T-helper 2 cell treated with Interferon-gamma antibody and Interleukin-4, amounts not matched to agents 100 ng/mL and 5 ng/mL, for 36 hours (primary cell): ENCODE data around the gene FCSK. TPM values are rescaled to one million over a fixed set of nuclear protein-coding genes. Genes with fewer than 3 reads are reported as not detected.

Experiments
- intact Hi-C: fragments of 100-400 bp; cut with micrococcal nuclease; formaldehyde crosslinking; loops from one replicate; pipeline ENCODE4 v1.15.1; 2023
- total RNA-seq: library from RNA; stranded (reverse); gene quantifications from 2 replicates; pipeline ENCODE4 v1.2.3, GENCODE V29; 2022

The FCSK gene
- total RNA-seq, 1 donor from 2014 or later, result 22.1 TPM

- intact Hi-C loops, result loop anchor here (5.0 kb wide), 1 partner anchor 49 kb away; no protein-coding TSS in a partner anchor
Measured at GRCh38 chr16:70451004-70451340, 3.4 kb upstream of the FCSK start.

- intact Hi-C loops, result loop anchor here (5.0 kb wide), 1 partner anchor 51 kb away; no protein-coding TSS in a partner anchor
Measured at GRCh38 chr16:70453117-70453891, 1.1 kb upstream of the FCSK start.

DNA sequence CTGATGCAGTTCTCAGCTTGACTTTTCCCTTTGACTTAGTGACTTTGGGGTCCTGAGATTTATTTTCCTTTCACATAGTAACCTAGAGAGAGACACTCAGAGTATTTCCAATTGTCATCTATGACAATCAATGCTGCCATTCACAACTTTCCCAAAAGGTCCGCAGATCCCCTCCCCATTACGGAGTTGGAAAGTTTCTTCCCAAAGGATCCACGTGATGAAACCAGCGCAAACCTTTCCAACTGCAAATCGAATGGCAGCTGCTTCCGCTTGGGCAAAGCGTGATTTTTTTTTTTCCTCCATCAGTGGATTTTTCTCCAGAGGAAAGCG is 538 bp upstream of the FCSK start:
- intact Hi-C loops, result loop anchor here (1.0 to 5.0 kb wide), 4 partner anchors 15 to 73 kb away; partner anchors contain the start of genes COG4, SF3B3 and ST3GAL2

- intact Hi-C loops, result loop anchor here (2.0 kb wide), 1 partner anchor 67 kb away; the partner anchor contains the start of genes COG4 and SF3B3
Measured at GRCh38 chr16:70455910-70456309, 1.5 kb downstream of the FCSK start.

GRCh38 chr16:70457446-70458166 is 3.2 kb downstream of the FCSK start:
- intact Hi-C loops, result no loop called here

DNA sequence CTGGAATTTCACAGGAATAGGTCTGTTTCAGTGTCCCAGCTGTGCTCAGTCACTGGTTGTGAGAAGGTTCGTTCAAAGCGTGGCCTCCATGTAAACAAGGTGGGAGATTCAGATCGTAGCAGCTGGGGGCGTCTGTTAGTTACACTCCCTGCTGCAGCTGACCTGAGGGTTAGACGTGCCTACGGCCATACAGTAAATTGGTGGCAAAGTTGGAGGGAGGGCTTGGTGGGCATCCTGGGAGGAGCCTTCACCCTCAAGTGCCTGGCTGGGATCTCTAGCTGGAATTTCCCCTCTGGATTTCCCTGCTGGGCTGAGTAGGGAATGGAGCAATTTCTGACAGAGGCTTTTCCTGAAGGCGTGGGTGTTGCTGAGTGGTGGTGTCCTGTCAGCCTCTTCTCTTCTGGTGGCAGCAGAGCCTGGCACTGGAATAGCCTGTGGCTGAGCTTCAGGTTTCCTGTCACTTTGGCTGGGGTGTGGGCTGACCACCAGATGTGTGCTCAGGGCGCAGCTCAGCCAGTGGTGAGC is 6.4 kb downstream of the FCSK start:
- intact Hi-C loops, result no loop called here

- intact Hi-C loops, result no loop called here
Measured at GRCh38 chr16:70463235-70463634, 8.8 kb downstream of the FCSK start.

DNA sequence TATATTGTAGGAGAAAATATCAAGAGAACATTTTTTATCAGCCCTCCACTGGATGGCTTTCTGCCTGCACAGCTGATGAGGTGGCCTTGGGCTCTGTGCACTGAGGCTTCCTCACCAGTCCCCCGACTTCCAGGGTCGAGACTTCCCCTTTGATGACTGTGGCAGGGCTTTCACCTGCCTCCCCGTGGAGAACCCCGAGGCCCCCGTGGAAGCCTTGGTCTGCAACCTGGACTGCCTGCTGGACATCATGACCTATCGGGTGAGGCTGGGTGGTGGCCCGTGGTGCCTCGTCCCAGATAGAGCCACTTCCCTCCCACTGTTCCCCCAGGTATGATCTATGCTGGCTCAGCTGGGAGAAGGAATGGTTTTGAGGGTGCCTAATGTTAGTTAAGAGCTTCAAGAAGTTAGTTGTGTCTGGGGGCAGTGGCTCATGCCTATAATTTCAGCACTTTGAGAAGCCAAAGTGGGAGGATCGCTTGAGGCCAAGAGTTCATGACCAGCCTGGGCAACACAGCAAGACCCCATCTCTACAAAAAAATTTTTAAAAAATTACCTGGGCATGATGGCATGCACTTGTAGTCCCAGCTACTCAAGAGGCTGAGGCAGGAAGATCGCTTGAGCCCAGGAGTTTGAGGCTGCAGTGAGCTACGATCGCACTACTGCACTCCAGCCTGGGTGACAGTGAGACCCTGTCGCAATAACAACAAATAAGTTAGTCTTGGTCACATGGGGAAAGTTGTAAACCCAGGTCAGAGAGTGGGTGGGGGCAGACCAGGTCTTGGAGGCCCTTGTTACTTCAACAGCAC is 11.8 kb downstream of the FCSK start:
- intact Hi-C loops, result no loop called here

- intact Hi-C loops, result no loop called here
Measured at GRCh38 chr16:70466805-70467076, 12.3 kb downstream of the FCSK start.

DNA sequence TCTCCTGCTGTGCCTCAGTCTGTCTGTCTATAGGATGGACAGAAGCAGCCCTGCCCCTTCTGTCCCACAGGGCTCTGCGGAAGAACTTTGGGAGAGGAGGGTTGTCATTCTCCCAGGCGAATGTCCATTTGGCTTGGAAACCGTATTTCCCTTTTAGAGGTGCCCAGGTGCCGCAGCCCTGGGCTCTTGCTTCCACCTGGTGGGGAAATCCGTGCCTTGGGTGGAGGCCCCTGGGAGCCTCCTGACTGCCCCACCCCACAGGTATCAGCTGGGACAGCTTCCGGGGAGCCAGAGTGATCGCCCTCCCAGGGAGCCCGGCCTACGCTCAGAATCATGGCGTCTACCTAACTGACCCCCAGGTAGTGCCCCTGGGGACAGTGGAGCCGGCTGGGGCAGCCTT is 12.7 kb downstream of the FCSK start:
- intact Hi-C loops, result no loop called here

GRCh38 chr16:70467608-70468007 is 13.2 kb downstream of the FCSK start:
- intact Hi-C loops, result no loop called here

- intact Hi-C loops, result no loop called here
Measured at GRCh38 chr16:70468776-70469525, 14.6 kb downstream of the FCSK start.

- intact Hi-C loops, result no loop called here
Measured at GRCh38 chr16:70470141-70470926, 15.9 kb downstream of the FCSK start.

DNA sequence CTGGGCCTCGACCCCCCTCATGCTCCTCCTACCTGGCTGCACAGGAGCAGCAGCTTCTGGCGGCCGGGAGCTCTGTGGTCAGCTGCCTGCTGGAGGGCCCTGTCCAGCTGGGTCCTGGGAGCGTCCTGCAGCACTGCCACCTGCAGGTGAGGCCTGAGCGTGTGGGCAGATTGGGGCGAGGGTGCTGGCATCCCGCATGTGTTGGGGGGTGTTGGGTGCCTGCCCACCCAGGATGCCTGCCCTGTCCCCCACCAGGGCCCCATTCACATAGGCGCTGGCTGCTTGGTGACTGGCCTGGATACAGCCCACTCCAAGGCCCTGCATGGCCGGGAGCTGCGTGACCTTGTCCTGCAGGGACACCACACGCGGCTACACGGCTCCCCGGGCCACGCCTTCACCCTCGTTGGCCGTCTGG is 16.5 kb downstream of the FCSK start:
- intact Hi-C loops, result no loop called here

DNA sequence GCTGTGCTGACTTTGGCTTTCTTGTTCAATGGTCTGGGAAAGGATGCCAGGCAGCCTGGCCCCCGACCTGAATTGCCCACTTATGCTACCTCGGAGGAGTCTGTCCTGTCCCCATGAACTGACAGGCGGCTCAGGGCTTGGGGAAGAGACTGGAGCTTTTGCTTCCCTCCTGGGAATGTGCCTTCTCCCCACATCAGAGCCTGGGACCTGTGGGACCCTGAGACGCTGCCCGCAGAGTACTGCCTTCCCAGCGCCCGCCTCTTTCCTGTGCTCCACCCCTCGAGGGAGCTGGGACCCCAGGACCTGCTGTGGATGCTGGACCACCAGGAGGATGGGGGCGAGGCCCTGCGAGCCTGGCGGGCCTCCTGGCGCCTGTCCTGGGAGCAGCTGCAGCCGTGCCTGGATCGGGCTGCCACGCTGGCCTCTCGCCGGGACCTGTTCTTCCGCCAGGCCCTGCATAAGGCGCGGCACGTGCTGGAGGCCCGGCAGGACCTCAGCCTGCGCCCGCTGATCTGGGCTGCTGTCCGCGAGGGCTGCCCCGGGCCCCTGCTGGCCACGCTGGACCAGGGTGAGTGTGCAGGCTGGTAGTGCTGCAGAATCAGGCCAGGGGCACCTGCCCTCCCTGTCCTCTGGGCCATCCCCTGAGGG is 18.5 kb downstream of the FCSK start:
- intact Hi-C loops, result no loop called here

DNA sequence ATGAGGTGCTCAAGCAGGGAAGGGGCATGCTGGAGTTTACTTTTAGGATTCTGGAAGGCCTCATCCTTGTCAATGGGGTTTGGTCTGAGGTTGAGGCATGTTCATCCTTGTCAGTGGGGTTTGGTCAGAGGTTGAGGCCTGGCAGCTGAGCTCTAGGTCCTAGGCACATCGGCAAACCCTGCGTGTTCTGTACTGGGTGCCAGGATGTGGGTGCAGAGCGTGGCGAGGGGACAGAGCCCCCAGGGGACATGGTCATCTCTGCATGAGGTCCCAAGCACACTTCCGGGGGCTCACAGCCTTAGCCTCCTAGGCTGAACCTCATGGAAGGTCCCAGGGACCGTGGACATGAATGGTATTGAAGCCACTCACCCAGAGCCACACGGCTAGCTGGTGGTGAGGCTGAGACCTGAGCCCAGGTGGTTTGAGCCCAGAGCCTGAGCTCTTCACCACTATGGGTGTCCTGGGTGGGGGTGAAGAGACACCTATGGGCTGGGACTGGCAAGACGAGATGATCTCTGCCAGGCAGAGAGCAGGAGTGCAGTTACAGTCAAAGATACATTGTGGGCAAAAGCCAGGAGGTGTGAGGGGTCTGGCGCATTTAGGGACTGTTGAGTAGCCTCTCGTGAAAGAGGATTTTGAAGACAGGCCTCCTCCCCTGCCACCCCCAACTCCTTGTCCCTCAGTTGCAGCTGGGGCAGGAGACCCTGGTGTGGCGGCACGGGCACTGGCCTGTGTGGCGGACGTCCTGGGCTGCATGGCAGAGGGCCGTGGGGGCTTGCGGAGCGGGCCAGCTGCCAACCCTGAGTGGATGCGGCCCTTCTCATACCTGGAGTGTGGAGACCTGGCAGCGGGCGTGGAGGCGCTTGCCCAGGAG is 19.3 kb downstream of the FCSK start:
- intact Hi-C loops, result no loop called here

GRCh38 chr16:70474320-70475053 is 20.1 kb downstream of the FCSK start:
- intact Hi-C loops, result loop anchor here (5.0 kb wide), 1 partner anchor 92 kb away; no protein-coding TSS in a partner anchor
